Measurements from ENCODE around the gene CHCHD6. TPM values are rescaled to one million over a fixed set of nuclear protein-coding genes. Genes with fewer than 3 reads are reported as not detected.

Gene CHCHD6
- total RNA-seq, 2 donors from 2014 or later = 8.4 to 10.9 TPM

DNA sequence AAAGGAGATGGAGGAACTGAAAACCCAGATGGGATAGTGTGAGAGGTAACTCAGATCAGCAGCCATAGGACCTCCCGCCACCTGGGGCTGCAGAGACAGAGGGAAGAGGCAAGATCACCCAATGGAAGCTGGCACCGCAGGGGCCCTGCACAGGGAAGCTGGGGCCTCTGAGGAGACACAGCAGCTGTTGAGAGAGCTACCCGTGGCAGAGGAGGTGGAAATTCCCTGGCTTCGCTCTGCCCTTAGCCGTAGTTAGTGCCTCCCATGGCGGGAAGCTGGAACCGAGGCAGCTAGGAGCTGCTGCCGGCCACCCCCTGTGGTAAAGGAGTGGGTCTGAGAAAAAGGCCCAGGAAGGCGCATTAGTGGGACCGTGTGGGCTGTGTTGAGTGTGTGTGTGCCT lies 260.9 kb downstream of the CHCHD6 start:
- no peak overlapping the region for H3K27ac ChIP-seq
- no peaks in the 10 kb centered on the region for H3K9me3 ChIP-seq
- no peak for DNase-seq (ENCODE audit: low spot score)
- no peaks in the 10 kb centered on the region for H3K27me3 ChIP-seq
- peaks cover 0 to 26% of the 10 kb centered on the region in 2 donors for H3K4me1 ChIP-seq
- no peaks in the 10 kb centered on the region for H3K36me3 ChIP-seq
- TF ChIP-seq, protein P1, sequence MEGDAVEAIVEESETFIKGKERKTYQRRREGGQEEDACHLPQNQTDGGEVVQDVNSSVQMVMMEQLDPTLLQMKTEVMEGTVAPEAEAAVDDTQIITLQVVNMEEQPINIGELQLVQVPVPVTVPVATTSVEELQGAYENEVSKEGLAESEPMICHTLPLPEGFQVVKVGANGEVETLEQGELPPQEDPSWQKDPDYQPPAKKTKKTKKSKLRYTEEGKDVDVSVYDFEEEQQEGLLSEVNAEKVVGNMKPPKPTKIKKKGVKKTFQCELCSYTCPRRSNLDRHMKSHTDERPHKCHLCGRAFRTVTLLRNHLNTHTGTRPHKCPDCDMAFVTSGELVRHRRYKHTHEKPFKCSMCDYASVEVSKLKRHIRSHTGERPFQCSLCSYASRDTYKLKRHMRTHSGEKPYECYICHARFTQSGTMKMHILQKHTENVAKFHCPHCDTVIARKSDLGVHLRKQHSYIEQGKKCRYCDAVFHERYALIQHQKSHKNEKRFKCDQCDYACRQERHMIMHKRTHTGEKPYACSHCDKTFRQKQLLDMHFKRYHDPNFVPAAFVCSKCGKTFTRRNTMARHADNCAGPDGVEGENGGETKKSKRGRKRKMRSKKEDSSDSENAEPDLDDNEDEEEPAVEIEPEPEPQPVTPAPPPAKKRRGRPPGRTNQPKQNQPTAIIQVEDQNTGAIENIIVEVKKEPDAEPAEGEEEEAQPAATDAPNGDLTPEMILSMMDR (IDR thresholded peaks at IDR 0.05) = no peak
- H3K4me3 ChIP-seq = no peak overlapping the region

DNA sequence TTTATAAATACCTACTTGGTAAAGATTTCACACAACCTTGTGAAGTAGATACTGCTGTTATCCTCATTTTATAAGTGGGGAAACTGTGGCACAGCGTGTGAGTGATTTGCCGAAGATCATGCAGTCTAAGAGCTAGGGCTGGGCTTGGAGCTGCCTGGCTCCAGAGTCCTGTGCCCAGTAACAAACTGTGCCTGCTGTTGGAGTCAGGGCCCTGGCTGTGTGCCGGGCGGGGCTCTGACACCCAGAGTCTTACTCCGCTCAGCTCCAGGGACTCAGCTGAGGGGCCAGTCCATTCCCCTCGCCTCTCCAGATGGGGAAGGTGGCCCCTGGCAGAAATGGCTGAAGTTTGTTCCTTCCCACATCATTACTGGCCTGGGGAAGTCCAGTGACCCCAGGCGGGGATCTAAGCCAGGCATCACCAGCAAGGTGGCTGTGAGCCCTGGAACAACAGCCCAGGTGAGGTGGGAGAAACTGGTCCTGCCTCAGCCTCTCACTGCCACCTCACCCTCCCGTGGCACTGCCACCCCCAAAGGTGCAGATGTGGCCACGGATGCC lies 261.6 kb downstream of the CHCHD6 start:
- TF ChIP-seq, protein P1 (IDR thresholded peaks at IDR 0.05) = no peak

DNA sequence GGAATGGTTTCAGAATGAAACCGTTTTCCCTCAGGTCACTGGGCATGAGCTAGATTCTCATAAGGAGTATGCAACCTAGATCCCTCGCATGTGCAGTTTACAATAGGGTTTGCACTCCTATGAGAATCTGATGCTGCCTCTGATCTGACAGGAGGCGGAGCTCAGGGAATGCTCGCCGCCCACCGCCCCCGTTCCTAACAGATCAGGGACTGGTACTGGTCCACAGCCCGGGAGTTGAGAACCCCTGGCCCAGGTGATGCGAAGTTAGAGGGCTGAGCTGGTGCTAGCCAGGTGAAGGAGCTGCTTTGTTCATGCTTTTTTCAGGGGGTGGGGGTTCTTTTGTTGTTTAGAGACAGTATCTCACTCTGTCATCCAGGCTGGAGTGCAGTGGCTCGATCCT lies 263.3 kb downstream of the CHCHD6 start:
- Histone ChIP-seq H3K36me3 (no peaks in the 10 kb centered on the region), H3K27me3 (no peaks in the 10 kb centered on the region), H3K9me3 (no peaks in the 10 kb centered on the region), H3K4me3 (no peak overlapping the region), H3K4me1 (peaks cover 0 to 9% of the 10 kb centered on the region in 2 donors), H3K27ac (no peak overlapping the region)
- TF ChIP-seq, protein P1 (IDR thresholded peaks at IDR 0.05) = no peak
- no peak for DNase-seq (ENCODE audit: low spot score)

More for the DNA sequence above, 261.6 kb downstream of the CHCHD6 start:
- DNase-seq (ENCODE audit: low spot score) = no peak
- Histone ChIP-seq H3K27me3 (no peaks in the 10 kb centered on the region), H3K4me3 (no peak overlapping the region), H3K9me3 (no peaks in the 10 kb centered on the region), H3K27ac (no peak overlapping the region), H3K4me1 (peaks cover 0 to 19% of the 10 kb centered on the region in 2 donors), H3K36me3 (no peaks in the 10 kb centered on the region)

DNA sequence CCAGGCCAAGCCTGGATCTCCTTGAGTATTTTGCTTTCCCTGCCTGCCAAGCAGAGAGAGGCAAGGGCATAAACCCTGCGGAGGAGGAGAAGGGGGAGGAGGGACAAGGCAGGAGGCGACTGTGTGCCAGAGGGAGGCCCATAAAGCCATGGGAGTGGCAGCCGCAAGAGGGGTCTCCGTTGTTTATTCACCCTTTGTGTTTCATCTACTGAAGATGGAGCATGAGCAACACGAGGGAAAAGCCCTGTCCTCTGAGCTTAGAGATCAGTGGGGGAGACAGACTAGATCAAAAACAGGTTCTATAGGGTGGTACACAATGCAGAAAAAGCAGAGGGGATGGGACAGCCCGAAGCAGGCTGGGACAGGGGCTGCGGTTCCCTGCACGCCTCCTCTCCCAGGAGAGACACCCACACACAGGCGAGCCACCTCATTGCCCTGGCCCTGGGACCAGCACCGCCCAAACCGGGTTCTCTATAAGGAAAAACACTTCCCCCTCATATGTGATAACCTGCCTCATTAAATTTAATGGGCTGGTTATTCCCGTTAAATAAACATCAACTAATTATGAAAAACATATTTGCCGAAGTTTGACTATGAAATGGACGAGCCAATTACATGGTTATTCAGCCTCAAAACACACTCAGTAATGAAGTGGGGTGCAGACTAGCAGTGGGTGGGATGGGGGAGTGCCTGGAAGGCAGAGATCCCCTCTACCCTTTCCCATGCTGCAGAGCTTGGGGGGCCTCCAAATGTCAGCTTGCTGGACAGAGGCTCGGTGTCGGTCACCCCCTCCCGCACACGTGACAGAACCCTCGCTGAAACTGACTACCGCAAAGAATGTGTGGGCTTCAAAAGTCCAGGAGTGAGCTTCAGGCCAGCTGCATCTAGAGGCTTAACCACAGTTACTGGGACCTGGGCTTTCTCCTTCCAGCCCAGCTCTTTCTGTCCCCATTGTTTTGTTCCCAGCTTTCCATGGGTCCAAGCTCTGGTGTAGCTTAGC lies 264.7 kb downstream of the CHCHD6 start:
- Histone ChIP-seq H3K4me1 (peaks cover 0 to 9% of the 10 kb centered on the region in 2 donors), H3K36me3 (no peaks in the 10 kb centered on the region), H3K27ac (no peak overlapping the region), H3K4me3 (no peak overlapping the region), H3K9me3 (no peaks in the 10 kb centered on the region), H3K27me3 (no peaks in the 10 kb centered on the region)
- DNase-seq (ENCODE audit: low spot score) = no peak
- TF ChIP-seq, protein P1 (IDR thresholded peaks at IDR 0.05) = no peak

DNA sequence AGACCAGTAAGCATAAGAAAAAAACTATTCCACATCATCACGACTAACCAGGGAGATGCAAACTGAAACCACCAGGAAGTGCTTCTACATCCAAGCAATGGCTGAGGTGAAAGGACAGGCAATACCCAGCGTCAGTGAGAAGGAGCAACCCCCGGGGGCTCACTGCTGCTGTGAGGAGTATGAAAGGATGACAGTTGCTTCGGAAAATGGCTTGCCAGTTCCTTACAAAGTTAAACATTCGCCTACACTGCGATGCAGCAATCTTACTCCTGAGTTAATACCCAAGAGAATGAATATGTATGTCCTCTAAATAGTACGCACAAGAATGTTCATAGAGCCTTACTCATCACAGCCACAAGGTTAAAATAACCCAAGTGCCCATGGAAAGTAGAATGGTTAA lies 265.5 kb downstream of the CHCHD6 start:
- Histone ChIP-seq H3K4me1 (peaks cover 0 to 9% of the 10 kb centered on the region in 2 donors), H3K4me3 (no peak overlapping the region), H3K9me3 (peaks cover 0 to 9% of the 10 kb centered on the region in 2 donors), H3K36me3 (no peaks in the 10 kb centered on the region), H3K27ac (no peak overlapping the region), H3K27me3 (no peaks in the 10 kb centered on the region)
- no peak for DNase-seq (ENCODE audit: low spot score)
- TF ChIP-seq, protein P1 (IDR thresholded peaks at IDR 0.05) = no peak

All from right atrium auricular region (tissue), 2 donors.